Pancreas (tissue), 10 donors: ENCODE measurements around the gene FRMD4A. TPM values are rescaled to one million over a fixed set of nuclear protein-coding genes. Genes with fewer than 3 reads are reported as not detected.

Experiments
- ATAC-seq, 4 donors: fragments of 200-7000 bp; cut with Tn5 transposase; one replicate each; pipeline versions ENCODE4 v1.8.0 to v1.9.1; 2020; ENCODE audit warnings: mild to moderate bottlenecking in 4 of 4, moderate library complexity in 4 of 4
- DNase-seq, 6 donors: peaks; one replicate each; pipeline ENCODE4 v3.0.0-alpha.2; 2020
- FAIRE-seq: peaks from 2 replicates; lab custom pipeline; 2012; peaks lifted over from hg19 to GRCh38; lab: Jason Lieb, UNC
- H3K27ac ChIP-seq, 4 donors: fragments of 200-600 bp; sonication (generic); 1 replicate in 3 of 4; 2 replicates in 1 of 4; pipeline versions ENCODE4 v1.5.0 to v1.8.0; 2020
- H3K27me3 ChIP-seq, 4 donors: fragments of 200-600 bp; one replicate each; pipeline ENCODE4 v1.8.0; 2021
- H3K36me3 ChIP-seq, 3 donors: fragments of 200-600 bp; sonication (generic) in 1 of 3; one replicate each; pipeline versions ENCODE4 v1.5.0 to v1.8.0; 2020 to 2021
- H3K4me1 ChIP-seq, 3 donors: fragments of 200-600 bp; one replicate each; pipeline ENCODE4 v1.8.0; 2021
- H3K4me3 ChIP-seq, 4 donors: fragments of 200-600 bp; sonication (generic) in 2 of 4; one replicate each; pipeline versions ENCODE4 v1.5.0 to v1.8.0; 2020 to 2021
- H3K9me3 ChIP-seq, 4 donors: fragments of 200-600 bp; one replicate each; pipeline ENCODE4 v1.8.0; 2021
- CTCF ChIP-seq, 4 donors: fragments of 200-600 bp; sonication (generic) in 3 of 4; IDR thresholded peaks; one replicate each; pipeline versions ENCODE4 v1.5.0 to v1.8.0; 2021; ENCODE audit warnings: antibody characterized with exemption in 4 of 4
- WGBS, 2 donors: extraction: QIAGEN DNeasy Blood & Tissue Kit; methylation state at CpG; one replicate each; pipeline ENCODE4 v1.1.7; 2013; 5-methylcytosine and 5-hydroxymethylcytosine counted together
- intact Hi-C, 3 donors: fragments of 100-400 bp; cut with DNase I; formaldehyde crosslinking; loops; one replicate each; pipeline versions ENCODE4 v1.11.1 to v1.14.2; 2022
- polyA plus RNA-seq, 2 donors: library from polyadenylated mRNA; stranded (reverse); fragments of 200-250 nt; gene quantifications; one replicate each; pipeline ENCODE4 v1.2.3, GENCODE V29; 2013
- total RNA-seq, 6 donors: library from RNA; stranded (reverse); fragmentation: NEBNext Ultra II Directional in 4 of 6; extraction: Animal tissue kit (Norgen Biotek cat#: 25700) in 4 of 6; gene quantifications; one replicate each; pipeline versions ENCODE4 v1.2.1 to v1.2.4, GENCODE V29; 2021 to 2023
- donor health status: healthy with polysubstance abuse.
- donor health status: DM: no; HTN: no; CAD: no; lungs with moderate emphysema.
- donor health status: DM: no; HTN: no; CAD: no.
- donor health status: control.
- donor health status: control.
- donor health status: Bipolar disorder and iron deficiency.
- donor health status: DM: yes; HTN: yes; CAD: no.
- donor health status: DM: no; HTN: no; CAD: no.
- donor health status: DM: no; HTN: no; CAD: no.
- donor health status: DM: yes; HTN: yes; CAD: no.

The FRMD4A gene
- total and polyA plus RNA-seq, 8 donors = 13.5 to 27.5 (median 18.7) TPM

DNA sequence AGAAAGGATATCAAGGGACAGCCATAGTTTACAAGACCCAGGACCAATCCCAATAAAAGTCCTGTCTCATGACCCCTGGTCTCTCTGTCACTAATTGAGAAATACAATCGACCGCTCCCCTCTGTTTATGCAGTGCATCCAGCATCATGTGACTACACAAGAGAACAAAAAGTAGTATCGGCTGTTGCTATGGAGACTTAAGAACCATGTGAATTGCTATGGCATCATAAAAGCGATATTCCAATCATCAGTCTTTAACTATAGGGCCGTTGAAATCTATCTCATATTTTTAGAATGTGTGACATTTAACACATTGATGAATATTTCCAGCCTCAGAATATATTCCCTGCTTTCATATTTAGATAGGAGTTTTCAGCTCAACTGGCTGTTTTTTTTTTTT is 139.3 kb downstream of the FRMD4A start:
- 82% methylated on average over 5 of the region's 5 CpGs for WGBS, 2 donors
- ATAC-seq = no peak

DNA sequence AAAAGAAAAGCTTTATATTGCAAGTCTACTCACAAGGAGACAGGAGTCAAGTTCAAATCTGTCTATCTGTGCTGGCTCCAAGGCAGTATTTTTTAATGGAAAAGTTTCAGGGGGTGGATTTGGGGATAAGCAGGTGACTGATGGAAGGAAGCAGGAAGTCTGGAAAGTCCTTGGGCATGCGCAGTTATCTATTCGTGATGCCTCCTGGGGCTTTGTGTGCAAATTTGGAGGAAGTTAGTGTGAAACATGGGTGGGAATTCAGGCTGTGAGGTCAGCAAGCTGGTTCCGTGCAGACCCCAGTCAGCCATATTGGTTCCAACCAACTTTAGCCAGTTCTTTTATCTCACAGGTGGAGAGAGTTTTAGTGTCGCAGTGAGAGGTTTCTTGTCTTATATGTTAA is 140.0 kb downstream of the FRMD4A start:
- no peaks in the 10 kb centered on the region for H3K36me3 ChIP-seq
- no peak overlapping the region for H3K4me3 ChIP-seq
- H3K27me3 ChIP-seq = no peaks in the 10 kb centered on the region
- no peaks in the 10 kb centered on the region for H3K4me1 ChIP-seq
- ATAC-seq (no peak), FAIRE-seq (no peak), DNase-seq (no peak)
- intact Hi-C loops = loop anchor here in 2 of 3 donors (10.0 kb wide), 2 partner anchors 134 to 284 kb away; no protein-coding TSS in a partner anchor
- H3K27ac ChIP-seq = no peak overlapping the region
- H3K9me3 ChIP-seq = no peaks in the 10 kb centered on the region
- 73 to 87% methylated on average over 4 of the region's 4 CpGs for WGBS, 2 donors
- no peak for TF ChIP-seq CTCF (IDR thresholded peaks at IDR 0.05)

More for the DNA sequence above, 139.3 kb downstream of the FRMD4A start:
- intact Hi-C loops = loop anchor here in 2 of 3 donors (10.0 kb wide), 2 partner anchors 133 to 283 kb away; no protein-coding TSS in a partner anchor
- no peak for FAIRE-seq
- peaks cover 2 to 3% (median 3%) of the 10 kb centered on the region in 3 donors for H3K4me1 ChIP-seq
- H3K4me3 ChIP-seq = no peak overlapping the region
- H3K27me3 ChIP-seq = no peaks in the 10 kb centered on the region
- TF ChIP-seq CTCF (IDR thresholded peaks at IDR 0.05) = no peak
- no peak for DNase-seq
- H3K27ac ChIP-seq = no peak overlapping the region
- no peaks in the 10 kb centered on the region for H3K36me3 ChIP-seq
- no peaks in the 10 kb centered on the region for H3K9me3 ChIP-seq

- ATAC-seq (no peak), DNase-seq (no peak), FAIRE-seq (no peak)
- intact Hi-C loops = no loop called here
- no peak overlapping the region for H3K4me3 ChIP-seq
- H3K27ac ChIP-seq = no peak overlapping the region
- no peak for TF ChIP-seq CTCF (IDR thresholded peaks at IDR 0.05)
- no peaks in the 10 kb centered on the region for H3K36me3 ChIP-seq
- H3K4me1 ChIP-seq = no peaks in the 10 kb centered on the region
- H3K27me3 ChIP-seq = no peaks in the 10 kb centered on the region
- 82 to 83% methylated on average over 6 of the region's 6 CpGs for WGBS, 2 donors
- H3K9me3 ChIP-seq = no peaks in the 10 kb centered on the region
These were observed 144.5 kb downstream of the FRMD4A start for GRCh38 chr10:14186245-14186644.

DNA sequence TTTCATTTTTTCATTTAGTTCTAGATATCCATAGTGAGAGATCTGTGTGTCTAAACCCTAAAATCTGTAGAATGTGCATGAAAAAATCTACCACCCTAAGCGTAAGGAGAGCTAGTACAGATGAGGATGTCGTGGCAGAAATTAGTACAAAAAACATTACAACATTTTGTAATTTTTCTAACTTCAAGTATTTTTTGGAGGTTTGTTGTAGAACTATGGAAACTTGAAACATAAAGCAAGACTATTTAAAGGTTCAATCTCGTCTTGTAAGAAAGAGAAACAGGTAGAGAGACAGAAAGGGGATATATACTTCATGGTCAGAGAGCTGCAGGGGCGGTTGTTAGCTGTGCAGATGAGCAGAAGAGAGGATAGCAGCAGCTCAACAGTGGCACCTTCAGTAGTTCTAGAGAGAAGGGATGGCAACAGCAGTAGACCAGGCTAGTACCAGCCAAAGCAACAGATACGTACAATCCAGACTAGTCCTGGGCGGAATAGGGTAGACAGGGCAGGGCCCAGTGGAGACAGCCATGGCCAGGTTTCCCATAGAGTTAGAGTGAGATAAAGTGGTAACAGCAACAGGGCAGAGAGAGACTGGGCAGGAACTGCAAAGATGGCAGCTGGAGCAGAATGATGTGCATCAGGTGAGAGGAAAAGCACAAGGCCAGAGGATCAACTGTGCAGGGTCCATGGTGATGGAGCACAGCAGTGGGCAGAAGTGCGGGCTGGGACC is 145.2 kb downstream of the FRMD4A start:
- Histone ChIP-seq H3K27me3 (no peaks in the 10 kb centered on the region), H3K4me3 (no peak overlapping the region), H3K9me3 (no peaks in the 10 kb centered on the region), H3K4me1 (no peaks in the 10 kb centered on the region), H3K36me3 (no peaks in the 10 kb centered on the region), H3K27ac (no peak overlapping the region)
- ATAC-seq (peak in 1 of 4 donors; percentile 18), DNase-seq (no peak), FAIRE-seq (no peak)
- WGBS, 2 donors = 76% methylated on average over 7 of the region's 7 CpGs
- no peak for TF ChIP-seq CTCF (IDR thresholded peaks at IDR 0.05)
- intact Hi-C loops = no loop called here

- H3K27ac ChIP-seq = no peak overlapping the region
- ATAC-seq (no peak), FAIRE-seq (no peak), DNase-seq (no peak)
- TF ChIP-seq CTCF (IDR thresholded peaks at IDR 0.05) = no peak
- intact Hi-C loops = no loop called here
- WGBS, 2 donors = 89 to 91% methylated on average over 11 of the region's 11 CpGs
- H3K4me1 ChIP-seq = no peaks in the 10 kb centered on the region
- no peaks in the 10 kb centered on the region for H3K9me3 ChIP-seq
- no peak overlapping the region for H3K4me3 ChIP-seq
- H3K27me3 ChIP-seq = no peaks in the 10 kb centered on the region
- H3K36me3 ChIP-seq = no peaks in the 10 kb centered on the region
These were observed 145.8 kb downstream of the FRMD4A start for GRCh38 chr10:14184841-14185315.
